ENCODE measurements around the gene SI. TPM values are rescaled to one million over a fixed set of nuclear protein-coding genes. Genes with fewer than 3 reads are reported as not detected.

The SI gene
- not detected for total RNA-seq (2021; fragmentation: NEBNext Ultra II Directional; extraction: Animal tissue kit (Norgen Biotek cat#: 25700))
- long read RNA-seq, result 0 reads

DNA sequence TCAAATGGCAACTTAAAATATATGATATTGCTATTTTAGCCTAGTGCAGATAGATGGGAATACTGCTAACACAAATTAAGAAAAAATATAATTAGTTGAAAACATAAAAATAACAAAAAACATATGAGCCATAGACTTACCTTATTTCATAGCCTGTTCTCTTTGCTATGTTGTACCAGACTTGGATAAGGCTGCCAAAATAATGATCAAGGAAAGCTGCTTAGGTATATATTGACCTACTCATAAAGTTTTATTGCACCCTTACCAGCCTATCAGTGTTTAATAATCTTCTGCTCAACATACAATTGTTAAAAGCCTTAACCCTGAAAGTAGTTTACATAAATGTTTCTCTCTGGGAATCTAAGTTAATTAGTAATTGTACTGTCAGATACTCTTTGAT, at the start of gene SI:
Gene SI (minus strand): TSS at position 204 of the 400 bp plus-strand sequence. CDS start 2,484 bp downstream, outside the sequence.
- Mint-ChIP-seq H3K27me3 (ENCODE audit: insufficient read depth) (no peaks in the 10 kb centered on the region), H3K9me3 (peaks cover 21% of the 10 kb centered on the region), H3K4me1 (ENCODE audit: low read depth) (no peaks in the 10 kb centered on the region), H3K27ac (no peak within 1 kb of the TSS), H3K4me3 (no peak within 1 kb of the TSS), H3K36me3 (ENCODE audit: low read depth) (no peaks in the 10 kb centered on the region; the same call in 1 of the 2 replicates)
- no peak for DNase-seq
- TF ChIP-seq, protein P1, sequence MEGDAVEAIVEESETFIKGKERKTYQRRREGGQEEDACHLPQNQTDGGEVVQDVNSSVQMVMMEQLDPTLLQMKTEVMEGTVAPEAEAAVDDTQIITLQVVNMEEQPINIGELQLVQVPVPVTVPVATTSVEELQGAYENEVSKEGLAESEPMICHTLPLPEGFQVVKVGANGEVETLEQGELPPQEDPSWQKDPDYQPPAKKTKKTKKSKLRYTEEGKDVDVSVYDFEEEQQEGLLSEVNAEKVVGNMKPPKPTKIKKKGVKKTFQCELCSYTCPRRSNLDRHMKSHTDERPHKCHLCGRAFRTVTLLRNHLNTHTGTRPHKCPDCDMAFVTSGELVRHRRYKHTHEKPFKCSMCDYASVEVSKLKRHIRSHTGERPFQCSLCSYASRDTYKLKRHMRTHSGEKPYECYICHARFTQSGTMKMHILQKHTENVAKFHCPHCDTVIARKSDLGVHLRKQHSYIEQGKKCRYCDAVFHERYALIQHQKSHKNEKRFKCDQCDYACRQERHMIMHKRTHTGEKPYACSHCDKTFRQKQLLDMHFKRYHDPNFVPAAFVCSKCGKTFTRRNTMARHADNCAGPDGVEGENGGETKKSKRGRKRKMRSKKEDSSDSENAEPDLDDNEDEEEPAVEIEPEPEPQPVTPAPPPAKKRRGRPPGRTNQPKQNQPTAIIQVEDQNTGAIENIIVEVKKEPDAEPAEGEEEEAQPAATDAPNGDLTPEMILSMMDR (IDR thresholded peaks at IDR 0.05), result no peak

DNA sequence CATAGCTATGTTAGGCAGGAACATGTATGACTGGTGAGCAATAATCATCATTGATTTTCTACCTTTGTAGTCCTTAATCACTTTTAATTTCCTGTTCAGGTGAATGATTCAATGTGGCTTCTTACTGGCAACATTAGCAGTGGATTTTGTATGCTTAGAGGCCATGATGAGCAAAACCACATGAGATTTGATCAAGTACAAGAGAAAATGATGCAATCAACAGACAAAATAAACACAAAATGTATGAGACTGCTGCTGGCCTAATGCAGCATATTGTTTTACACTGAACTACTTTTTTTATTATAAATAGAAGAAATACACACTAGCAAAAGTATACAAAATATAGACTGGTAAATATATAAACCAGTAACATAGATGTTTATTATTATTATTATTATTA, 47.5 kb upstream of the SI start:
- DNase-seq, result no peak
- Mint-ChIP-seq H3K36me3 (ENCODE audit: low read depth) (no peaks in the 10 kb centered on the region), H3K4me3 (no peak overlapping the region), H3K4me1 (ENCODE audit: low read depth) (no peaks in the 10 kb centered on the region), H3K9me3 (peaks cover 49% of the 10 kb centered on the region), H3K27ac (no peak overlapping the region), H3K27me3 (ENCODE audit: insufficient read depth) (no peaks in the 10 kb centered on the region; the same call in 1 of the 2 replicates)
- TF ChIP-seq, protein P1 (IDR thresholded peaks at IDR 0.05), result no peak

DNA sequence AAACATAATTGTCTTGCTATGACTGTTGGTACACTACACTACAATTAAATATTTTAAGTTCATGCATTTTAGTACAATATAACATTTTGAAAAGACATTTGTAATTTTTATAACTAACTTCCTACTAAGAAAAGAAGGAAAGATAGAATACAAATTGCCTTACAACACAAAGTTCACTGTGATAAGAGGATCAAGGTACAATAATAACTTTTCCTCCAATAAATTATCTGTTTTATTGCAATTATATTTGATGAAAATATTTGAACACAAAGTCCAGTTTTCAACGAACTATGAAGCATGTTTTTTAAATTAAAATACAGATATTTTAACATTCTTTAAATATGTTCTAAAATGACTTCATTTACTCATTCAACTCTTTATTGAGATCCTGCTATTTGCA, 33.1 kb upstream of the SI start:
- TF ChIP-seq, protein P1 (IDR thresholded peaks at IDR 0.05), result no peak
- Mint-ChIP-seq H3K36me3 (ENCODE audit: low read depth) (no peaks in the 10 kb centered on the region), H3K4me1 (ENCODE audit: low read depth) (no peaks in the 10 kb centered on the region), H3K27me3 (ENCODE audit: insufficient read depth) (no peaks in the 10 kb centered on the region), H3K27ac (no peak overlapping the region), H3K9me3 (peaks cover 14% of the 10 kb centered on the region), H3K4me3 (no peak overlapping the region)
- DNase-seq, result no peak

DNA sequence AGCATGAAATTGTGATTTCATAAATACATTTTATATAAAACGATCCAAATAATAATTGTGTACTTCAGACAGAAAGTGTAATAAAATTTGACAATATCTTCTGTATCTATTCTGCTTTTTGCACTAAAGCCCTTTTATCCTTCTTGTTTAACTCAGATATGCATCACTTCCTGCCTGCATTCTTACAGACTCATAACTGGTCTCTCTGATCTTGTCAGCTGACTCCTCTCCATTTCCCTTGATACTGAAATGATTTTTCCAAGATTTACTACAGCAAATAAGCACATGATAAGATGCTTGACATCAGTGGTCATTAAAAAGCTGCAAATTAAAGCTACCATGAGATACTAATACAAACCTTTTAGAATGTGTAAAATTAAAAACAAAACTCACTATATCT, 25.3 kb upstream of the SI start:
- H3K9me3 Mint-ChIP-seq, result peaks cover 22% of the 10 kb centered on the region
- no peak overlapping the region for H3K4me3 Mint-ChIP-seq
- no peaks in the 10 kb centered on the region for H3K27me3 Mint-ChIP-seq (ENCODE audit: insufficient read depth)
- no peaks in the 10 kb centered on the region for H3K4me1 Mint-ChIP-seq (ENCODE audit: low read depth)
- no peak overlapping the region for H3K27ac Mint-ChIP-seq
- no peaks in the 10 kb centered on the region for H3K36me3 Mint-ChIP-seq (ENCODE audit: low read depth)
- TF ChIP-seq, protein P1 (IDR thresholded peaks at IDR 0.05), result no peak
- DNase-seq, result no peak

DNA sequence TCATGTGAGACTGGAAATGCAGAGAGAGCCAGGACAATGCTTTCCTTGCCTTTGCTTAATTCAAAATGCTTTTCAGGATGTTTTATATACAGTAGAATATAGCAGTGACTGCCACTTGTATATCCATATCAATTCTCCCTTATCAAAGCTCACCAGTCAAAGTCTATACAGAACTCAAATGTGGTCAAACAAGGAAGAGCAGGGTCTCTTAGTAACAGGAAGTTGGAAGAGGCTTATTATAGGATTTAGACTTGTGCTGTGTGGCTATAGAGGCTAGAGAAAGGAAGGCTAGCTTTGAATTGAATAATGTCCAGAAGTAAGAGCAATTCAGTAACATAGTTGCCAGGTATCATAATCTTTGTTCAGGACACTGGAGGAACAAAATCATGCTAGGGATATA, 4.4 kb upstream of the SI start:
- no peak overlapping the region for H3K27ac Mint-ChIP-seq
- TF ChIP-seq, protein P1 (IDR thresholded peaks at IDR 0.05), result no peak
- no peaks in the 10 kb centered on the region for H3K4me1 Mint-ChIP-seq (ENCODE audit: low read depth)
- H3K36me3 Mint-ChIP-seq (ENCODE audit: low read depth), result no peaks in the 10 kb centered on the region
- H3K4me3 Mint-ChIP-seq, result no peak overlapping the region
- H3K27me3 Mint-ChIP-seq (ENCODE audit: insufficient read depth), result no peaks in the 10 kb centered on the region
- H3K9me3 Mint-ChIP-seq, result peaks cover 21% of the 10 kb centered on the region
- no peak for DNase-seq

DNA sequence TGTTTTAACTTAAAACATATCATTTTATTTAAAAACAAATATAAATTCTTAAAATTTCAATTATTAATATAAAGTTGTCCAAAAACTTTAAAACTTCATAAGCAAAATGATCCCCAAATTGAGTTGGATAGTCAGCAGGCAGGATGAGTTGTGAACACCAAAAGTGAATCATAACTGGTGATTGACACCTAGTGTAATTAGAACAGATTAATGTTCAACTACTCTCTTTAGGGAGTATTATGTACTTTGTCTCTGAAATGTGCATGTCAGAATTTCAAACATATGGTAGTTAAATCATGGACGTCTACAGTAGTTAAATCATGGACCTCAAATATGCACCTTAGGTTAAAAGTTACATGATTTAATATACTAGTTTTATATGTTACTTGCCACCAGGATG, 2.9 kb upstream of the SI start:
- DNase-seq, result no peak
- H3K4me3 Mint-ChIP-seq, result no peak overlapping the region
- TF ChIP-seq, protein P1 (IDR thresholded peaks at IDR 0.05), result no peak
- no peaks in the 10 kb centered on the region; the same call in 1 of the 2 replicates for H3K36me3 Mint-ChIP-seq (ENCODE audit: low read depth)
- no peaks in the 10 kb centered on the region for H3K4me1 Mint-ChIP-seq (ENCODE audit: low read depth)
- no peak overlapping the region for H3K27ac Mint-ChIP-seq
- H3K27me3 Mint-ChIP-seq (ENCODE audit: insufficient read depth), result no peaks in the 10 kb centered on the region
- H3K9me3 Mint-ChIP-seq, result peaks cover 16% of the 10 kb centered on the region

All from HFFc6 (cell line).